IPS-18c (cell line): Measurements from ENCODE around the gene TM2D3.

ENCODE experiments used
- H3K4me3 ChIP-seq: 2 replicates; pipeline ENCODE4 v1.7.0; 2013; ENCODE audit warnings: low read depth, mild to moderate bottlenecking, low read length, moderate library complexity; ENCODE audit not compliant: insufficient read depth
- H3K9me3 ChIP-seq: one replicate; pipeline ENCODE4 v1.6.1; 2013; ENCODE audit warnings: mild to moderate bottlenecking, low read length, moderate library complexity; ENCODE audit not compliant: control insufficient read depth, insufficient read depth

Gene TM2D3

GRCh38 chr15:101596633-101597032 is 55.5 kb downstream of the TM2D3 start:
- Histone ChIP-seq H3K4me3 (no peak overlapping the region), H3K9me3 (no peaks in the 10 kb centered on the region)
